CD4-positive, alpha-beta T cell treated with Interleukin-4 for 4 hours (primary cell): ENCODE measurements around the gene DFFB.

Experiments used
- DNase-seq: peaks from one replicate; pipeline ENCODE4 v3.0.0-alpha.2; 2020

The DFFB gene

GRCh38 chr1:3899754-3900149 lies 42.5 kb downstream of the DFFB start:
- DNase-seq, result peak; percentile 17

- peak; percentile 99 for DNase-seq
Observed at GRCh38 chr1:3900150-3900968, 43.1 kb downstream of the DFFB start, which contains the start of gene C1orf174. Gene C1orf174 (minus strand): TSS chr1:3900272. CDS start chr1:3900186, 86 bp downstream.

GRCh38 chr1:3900969-3901529 lies 43.8 kb downstream of the DFFB start:
- DNase-seq, result peak; percentile 89

DNA sequence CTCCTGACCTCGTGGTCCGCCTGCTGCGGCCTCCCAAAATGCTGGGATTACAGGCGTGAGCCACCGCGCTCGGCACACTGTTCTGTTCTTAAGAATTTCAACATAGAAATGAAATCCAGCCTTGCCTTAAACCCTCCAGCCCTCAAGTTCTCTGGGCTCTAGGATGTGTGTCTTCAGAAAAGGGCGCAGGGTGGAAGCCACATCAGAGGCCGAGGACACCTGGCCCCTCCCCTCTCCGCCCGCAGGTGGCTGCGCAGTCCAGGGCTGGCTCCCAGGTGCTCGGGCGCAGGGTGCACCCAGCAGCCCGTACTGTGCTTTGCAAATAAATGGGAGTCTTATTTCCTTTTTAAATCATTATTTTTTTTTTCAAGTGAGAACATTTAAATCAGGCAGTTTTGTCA lies 44.8 kb downstream of the DFFB start:
- DNase-seq, result peak; percentile 22

DNA sequence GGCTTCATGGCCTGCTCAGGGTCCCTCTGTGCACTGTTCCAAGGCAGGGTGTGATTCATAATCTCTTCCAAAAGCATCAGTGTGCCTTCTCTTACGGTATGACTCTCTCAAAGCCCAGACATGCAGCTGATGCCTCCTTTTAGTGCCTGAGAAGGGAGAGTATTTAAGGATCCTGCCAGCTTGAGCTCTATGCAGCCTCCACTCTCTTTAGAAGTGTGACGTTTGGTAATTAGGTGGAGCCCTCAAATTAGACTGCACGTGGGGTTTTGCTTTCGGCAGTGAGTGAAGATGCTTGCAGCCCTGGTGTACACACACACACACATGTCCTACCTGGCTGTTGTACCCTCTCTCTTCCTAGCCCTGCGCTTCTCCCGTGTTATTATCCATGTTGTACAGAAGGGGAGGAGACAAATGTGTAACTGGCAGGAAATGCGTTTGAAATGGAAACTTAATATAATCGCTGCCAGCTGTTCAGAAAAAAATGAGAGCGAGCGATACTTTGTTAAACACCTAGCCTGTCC lies 45.4 kb downstream of the DFFB start:
- peak; percentile 38 for DNase-seq

- peak; percentile 26 for DNase-seq
Observed at GRCh38 chr1:3903141-3904005, 46.1 kb downstream of the DFFB start.

DNA sequence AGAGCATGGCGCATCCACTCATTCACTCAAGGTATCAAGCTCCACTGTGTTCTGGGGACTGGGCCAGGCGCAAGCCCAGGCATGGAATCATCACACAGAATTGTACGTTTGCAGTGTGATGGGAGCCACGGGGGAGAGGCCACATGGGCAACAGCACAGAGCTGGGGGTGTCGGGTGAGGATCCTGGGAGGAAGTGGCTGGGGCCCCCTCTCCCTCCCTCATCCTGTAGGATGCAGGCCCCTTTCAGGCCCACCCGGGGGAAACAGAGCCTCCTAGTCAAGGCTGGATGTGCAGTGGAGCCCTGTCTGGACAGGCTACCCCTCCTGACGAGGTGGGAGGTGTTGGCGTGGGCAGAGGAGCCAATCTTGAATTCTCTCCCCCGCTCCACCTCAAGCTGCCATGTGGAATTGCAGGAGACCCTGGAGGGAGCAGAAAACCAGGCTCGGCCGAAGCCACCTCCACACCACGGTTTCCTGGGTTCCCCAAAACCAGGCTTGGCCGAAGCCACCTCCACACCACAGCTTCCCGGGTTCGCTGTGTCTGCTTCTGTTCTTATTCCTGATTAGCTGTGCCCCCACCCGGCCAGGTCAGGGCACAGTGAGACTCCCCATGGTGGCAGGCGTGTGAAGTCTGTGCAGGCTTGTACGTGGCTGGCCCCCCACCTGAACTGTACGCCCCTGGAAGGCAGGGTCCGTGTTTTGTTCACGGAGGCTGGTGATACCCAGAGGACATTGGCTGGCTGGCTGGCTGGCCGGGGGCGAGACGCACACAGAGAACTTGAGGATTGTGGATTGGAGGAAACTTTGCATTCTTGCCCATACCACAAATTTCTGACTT lies 46.9 kb downstream of the DFFB start:
- DNase-seq, result no peak

GRCh38 chr1:3904843-3905185 lies 47.5 kb downstream of the DFFB start:
- DNase-seq, result no peak

DNA sequence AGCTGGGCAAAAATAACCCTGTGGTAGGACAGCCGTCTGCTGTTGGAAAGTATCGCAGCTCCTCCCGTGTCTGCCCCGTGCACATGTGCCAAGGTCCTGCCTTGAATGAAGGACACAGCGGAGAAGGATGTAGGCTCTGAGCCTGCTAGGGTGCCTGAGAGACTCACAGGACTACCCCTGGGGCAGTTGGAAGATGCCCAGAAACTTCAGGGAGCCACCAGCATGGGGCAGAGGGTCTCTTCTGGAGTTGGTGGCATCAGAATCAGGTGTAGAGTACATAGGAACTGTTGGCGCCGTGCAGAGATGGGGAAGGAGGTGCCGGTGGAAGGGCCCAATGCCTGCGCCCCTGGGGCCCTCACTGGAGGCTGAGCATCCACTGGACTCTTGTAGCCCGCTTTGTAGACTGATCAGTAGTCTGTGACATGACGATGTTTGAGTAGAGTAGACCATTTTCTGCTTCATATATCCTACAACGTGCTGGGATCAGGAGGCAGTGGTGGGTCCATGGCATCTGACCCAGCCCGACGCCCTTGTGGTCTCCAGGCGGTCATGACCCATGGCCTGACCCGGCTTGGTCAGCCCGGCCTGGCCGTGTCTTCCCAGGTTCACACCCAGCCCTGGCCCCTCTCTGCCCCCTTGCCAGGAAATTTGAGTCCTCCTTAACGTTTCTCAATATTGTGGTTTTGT lies 48.1 kb downstream of the DFFB start:
- DNase-seq, result no peak

DNA sequence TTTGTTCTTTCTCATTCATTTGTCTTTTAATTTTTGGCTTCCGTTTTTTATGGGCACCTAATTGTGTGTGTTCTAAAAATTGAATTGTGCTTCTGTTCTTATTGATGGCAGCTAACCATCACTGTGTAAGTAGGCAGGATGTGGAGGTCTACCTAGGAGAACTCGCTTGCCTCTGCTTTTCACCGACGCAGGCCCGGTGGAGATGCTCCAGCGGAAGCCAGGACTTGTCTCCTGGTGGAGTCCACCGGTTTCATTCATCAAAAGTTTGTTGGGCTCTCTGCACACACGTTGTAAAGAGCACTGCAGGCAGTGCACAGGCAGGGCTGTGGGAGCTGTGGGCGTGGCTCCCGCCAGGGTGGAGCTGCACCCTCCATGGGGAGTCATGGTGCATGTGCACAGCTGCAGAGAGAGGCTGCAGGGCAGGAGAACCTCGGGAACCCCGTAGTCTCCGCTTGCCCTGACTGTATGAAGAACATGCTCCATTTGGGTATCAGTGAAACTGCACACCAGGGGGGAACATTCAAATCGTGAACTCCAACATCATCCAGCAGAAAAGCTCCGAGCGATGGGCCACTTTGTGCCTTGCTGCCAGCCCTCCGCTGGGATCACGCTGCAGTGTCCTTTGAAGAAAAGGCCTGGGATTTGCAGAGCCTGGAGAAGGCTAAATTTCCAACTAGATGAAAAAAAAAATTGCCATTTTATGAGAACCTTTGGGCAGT lies 48.8 kb downstream of the DFFB start:
- DNase-seq, result no peak

DNA sequence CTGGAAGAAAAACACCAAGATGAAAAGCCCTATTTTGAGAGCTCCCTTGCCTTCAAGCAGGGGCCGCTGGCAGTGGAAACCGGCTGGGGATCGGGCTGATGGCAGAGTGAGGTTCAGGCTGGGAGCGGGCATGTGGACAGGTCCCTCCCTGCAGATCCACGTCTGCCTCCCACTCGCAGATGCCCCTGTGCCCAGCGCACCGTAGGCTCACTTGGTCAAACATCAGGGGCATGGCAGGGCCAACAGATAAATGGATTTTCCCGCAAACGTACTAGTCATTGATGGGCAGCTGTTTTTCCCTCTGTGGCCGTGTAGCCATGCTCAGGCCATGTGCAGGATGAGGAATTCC lies 49.4 kb downstream of the DFFB start:
- DNase-seq, result no peak

DNA sequence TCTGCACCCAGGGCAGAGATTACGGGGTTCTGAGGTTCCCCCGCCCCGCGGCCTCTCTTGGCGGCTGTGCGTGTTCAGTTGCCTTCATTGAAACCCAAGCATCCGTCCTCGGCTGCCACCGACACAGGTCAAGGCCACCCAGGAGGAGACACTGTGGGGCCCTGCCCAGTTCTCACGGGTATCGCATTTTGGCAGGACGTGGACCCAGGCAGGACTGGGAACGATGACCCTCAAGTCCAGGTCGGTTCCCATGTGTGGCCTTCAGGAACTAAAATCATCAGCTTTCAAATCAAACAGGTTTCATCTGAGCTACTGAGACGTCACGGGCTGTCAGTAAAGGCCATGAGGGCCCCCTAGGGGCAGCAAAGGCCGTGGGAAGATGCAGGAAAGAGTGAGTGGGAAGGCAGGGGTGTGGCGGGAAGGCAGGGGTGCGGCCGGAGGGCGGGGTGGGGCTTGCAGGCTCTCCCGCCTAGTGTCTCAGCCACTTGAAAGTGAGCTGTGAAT lies 49.8 kb downstream of the DFFB start:
- DNase-seq, result no peak

- no peak for DNase-seq
Observed at GRCh38 chr1:3907621-3908165, 50.4 kb downstream of the DFFB start.

GRCh38 chr1:3908886-3909517 lies 51.7 kb downstream of the DFFB start:
- no peak for DNase-seq

GRCh38 chr1:3909615-3910014 lies 52.3 kb downstream of the DFFB start:
- DNase-seq, result no peak

GRCh38 chr1:3910049-3910731 lies 52.9 kb downstream of the DFFB start:
- no peak for DNase-seq

- peak; percentile 63 for DNase-seq
Observed at GRCh38 chr1:3910857-3911845, 53.9 kb downstream of the DFFB start.
